Gastroesophageal sphincter (tissue), 4 donors: ENCODE data around the gene STAMBP. TPM values are rescaled to one million over a fixed set of nuclear protein-coding genes. Genes with fewer than 3 reads are reported as not detected.

ENCODE experiments used
- ATAC-seq: fragments of 150-250 bp; one replicate; pipeline ENCODE4 v1.9.1; 2016; ENCODE audit warnings: mild to moderate bottlenecking, moderate library complexity
- H3K27ac ChIP-seq, 4 donors: fragments of 200-600 bp; sonication (generic) in 3 of 4; 1 replicate in 3 of 4; 2 replicates in 1 of 4; pipeline ENCODE4 v1.5.1; 2016 to 2019
- H3K27me3 ChIP-seq: fragments of 200-600 bp; sonication (generic); one replicate; pipeline ENCODE4 v1.5.1; 2019
- H3K36me3 ChIP-seq, 2 donors: fragments of 200-600 bp; sonication (generic); one replicate each; pipeline ENCODE4 v1.5.1; 2019; ENCODE audit warnings: control low read depth in 1 of 2
- H3K4me1 ChIP-seq, 3 donors: fragments of 200-600 bp; sonication (generic); 1 replicate in 2 of 3; 2 replicates in 1 of 3; pipeline ENCODE4 v1.5.1; 2016 to 2019; ENCODE audit warnings: control low read depth in 2 of 3
- H3K4me3 ChIP-seq, 2 donors: fragments of 200-600 bp; sonication (generic); one replicate each; pipeline ENCODE4 v1.5.1; 2019; ENCODE audit warnings: mild to moderate bottlenecking in 1 of 2, moderate library complexity in 1 of 2
- H3K9me3 ChIP-seq, 3 donors: fragments of 200-600 bp; sonication (generic); one replicate each; pipeline ENCODE4 v1.5.1; 2017 to 2019; ENCODE audit warnings: control low read depth in 2 of 3
- CTCF ChIP-seq, 4 experiments: fragments of 200-600 bp in 2 of 4; fragments of 450-650 bp in 2 of 4; sonication (generic) in 1 of 4; IDR thresholded peaks; one replicate each; pipeline ENCODE4 v1.5.1; 2017 to 2019; ENCODE audit warnings: antibody characterized with exemption in 4 of 4, mild to moderate bottlenecking in 2 of 4, moderate library complexity in 2 of 4
- EP300 ChIP-seq: sonication (generic); formaldehyde crosslinking; IDR thresholded peaks from one replicate; pipeline ENCODE4 v1.6.1; 2017; ENCODE audit warnings: antibody characterized with exemption, mild to moderate bottlenecking
- POLR2A ChIP-seq, 2 donors: fragments of 450-650 bp; IDR thresholded peaks; one replicate each; pipeline ENCODE4 v1.6.1; 2017; ENCODE audit warnings: antibody characterized with exemption in 2 of 2, mild to moderate bottlenecking in 2 of 2, moderate library complexity in 1 of 2
- POLR2AphosphoS5 ChIP-seq: sonication (generic); formaldehyde crosslinking; IDR thresholded peaks from one replicate; pipeline ENCODE4 v1.6.1; 2017; ENCODE audit warnings: antibody characterized with exemption
- WGBS, 2 donors: methylation state at CpG; one replicate each; pipeline ENCODE4 v1.1.5; 2018; ENCODE audit warnings: low coverage in 1 of 2; 5-methylcytosine and 5-hydroxymethylcytosine counted together
- total RNA-seq, 4 donors: library from RNA; depleted of rRNA; stranded (reverse); fragments of >200 nt; gene quantifications; one replicate each; pipeline ENCODE4 v1.1.0, GENCODE V29; 2016

The STAMBP gene
- total RNA-seq, 4 donors from 2014 or later: 37.7 to 82.0 (median 44.1) TPM

DNA sequence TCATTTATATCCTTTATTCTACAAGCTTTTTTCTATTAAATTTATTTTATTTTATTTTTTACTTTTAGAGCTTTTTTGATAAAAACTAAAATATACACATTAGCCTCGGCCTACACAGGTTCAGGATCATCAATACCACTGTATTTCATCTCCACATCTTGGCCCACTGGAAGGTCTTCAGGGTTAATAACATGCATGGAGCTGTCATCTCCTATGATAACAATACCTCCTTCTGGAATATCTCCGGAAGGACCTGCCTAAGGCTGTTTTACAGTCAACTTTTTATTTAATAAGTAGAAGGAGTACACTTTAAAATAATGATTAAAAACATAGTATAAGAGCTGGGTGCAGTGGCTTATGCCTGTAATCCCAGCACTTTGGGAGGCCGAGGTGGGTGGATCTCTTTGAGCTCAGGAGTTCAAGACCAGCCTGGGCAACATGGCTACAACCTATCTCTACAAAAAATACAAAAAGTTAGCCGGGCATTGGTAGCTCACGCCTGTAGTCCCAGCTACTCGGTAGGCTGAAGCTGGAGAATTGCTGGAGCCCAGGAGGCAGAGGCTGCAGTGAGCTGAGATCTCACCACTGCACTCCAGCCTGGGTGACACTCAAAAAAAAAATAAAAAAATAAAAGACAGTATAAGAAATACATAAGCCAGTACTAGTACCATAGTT lies 82.2 kb downstream of the STAMBP start:
- Histone ChIP-seq H3K4me1 (peaks cover 0 to 42% (median 0%) of the 10 kb centered on the region in 3 donors), H3K4me3 (no peak overlapping the region), H3K9me3 (no peaks in the 10 kb centered on the region), H3K36me3 (peaks cover 10 to 83% of the 10 kb centered on the region in 2 donors), H3K27ac (peak overlapping the region; percentile 5 to 91 (median 46)), H3K27me3 (no peaks in the 10 kb centered on the region)
- WGBS, 2 donors: 45 to 54% methylated on average over 5 of the region's 6 CpGs
- TF ChIP-seq EP300 (no peak), POLR2A (IDR thresholded peaks at IDR 0.05) (no peak), POLR2AphosphoS5 (no peak), CTCF (IDR thresholded peaks at IDR 0.05) (no peak)
- ATAC-seq: no peak

- Histone ChIP-seq H3K36me3 (peaks cover 10 to 90% of the 10 kb centered on the region in 2 donors), H3K4me3 (no peak overlapping the region), H3K27ac (peak overlapping the region; percentile 5 to 91 (median 46)), H3K9me3 (no peaks in the 10 kb centered on the region), H3K4me1 (peaks cover 0 to 35% (median 0%) of the 10 kb centered on the region in 3 donors), H3K27me3 (no peaks in the 10 kb centered on the region)
- 33 to 42% methylated on average over 5 to 8 of the region's 8 CpGs for WGBS, 2 donors
- no peak for ATAC-seq
- TF ChIP-seq POLR2AphosphoS5: no peak
- TF ChIP-seq CTCF (IDR thresholded peaks at IDR 0.05): no peak
- no peak for TF ChIP-seq EP300
- no peak for TF ChIP-seq POLR2A (IDR thresholded peaks at IDR 0.05)
Observed at GRCh38 chr2:73911548-73912208, 82.9 kb downstream of the STAMBP start.

GRCh38 chr2:73913414-73914054 lies 84.8 kb downstream of the STAMBP start:
- no peak for TF ChIP-seq POLR2A (IDR thresholded peaks at IDR 0.05)
- no peak for TF ChIP-seq EP300
- no peak for TF ChIP-seq CTCF (IDR thresholded peaks at IDR 0.05)
- H3K4me3 ChIP-seq: no peak overlapping the region
- WGBS, 2 donors: 67 to 80% methylated on average over 4 to 6 of the region's 8 CpGs
- peaks cover 0 to 16% (median 0%) of the 10 kb centered on the region in 3 donors for H3K4me1 ChIP-seq
- H3K27ac ChIP-seq: peak overlapping the region; percentile 13 to 77 (median 55)
- ATAC-seq: no peak
- no peaks in the 10 kb centered on the region for H3K27me3 ChIP-seq
- H3K9me3 ChIP-seq: no peaks in the 10 kb centered on the region
- peaks cover 10 to 90% of the 10 kb centered on the region in 2 donors for H3K36me3 ChIP-seq

GRCh38 chr2:73914667-73915066 lies 85.9 kb downstream of the STAMBP start:
- 92% methylated on average over 3 of the region's 4 CpGs; no CpG with 5 or more reads in 1 of the 2 donors for WGBS, 2 donors
- ATAC-seq: no peak
- no peaks in the 10 kb centered on the region for H3K9me3 ChIP-seq

More at GRCh38 chr2:73914667-73915066, 85.9 kb downstream of the STAMBP start:
- Histone ChIP-seq H3K4me3 (no peak overlapping the region), H3K36me3 (peaks cover 5 to 90% of the 10 kb centered on the region in 2 donors), H3K4me1 (peaks cover 0 to 7% (median 0%) of the 10 kb centered on the region in 3 donors), H3K27ac (peak overlapping the region in 3 of 4 donors; percentile 43 to 77 (median 67)), H3K27me3 (no peaks in the 10 kb centered on the region)
- TF ChIP-seq EP300 (no peak), CTCF (IDR thresholded peaks at IDR 0.05) (no peak), POLR2A (IDR thresholded peaks at IDR 0.05) (no peak), POLR2AphosphoS5 (no peak)
